Liver (tissue), 9 donors: Measurements from ENCODE around the gene PLA2G6. TPM values are rescaled to one million over a fixed set of nuclear protein-coding genes. Genes with fewer than 3 reads are reported as not detected.
A peak's percentile ranks its signal among the peaks of the same experiment; 100 is the strongest.

ENCODE experiments used
- DNase-seq: peaks from one replicate; pipeline ENCODE4 v3.0.0-alpha.2; 2017; ENCODE audit warnings: low spot score
- H3K27ac ChIP-seq, 2 donors: one replicate each; pipeline ENCODE4 v1.7.0; 2013; ENCODE audit warnings: inconsistent platforms in 2 of 2, low read length in 2 of 2, control low read depth in 1 of 2, low read depth in 1 of 2, mild to moderate bottlenecking in 1 of 2
- H3K27me3 ChIP-seq, 4 donors: one replicate each; pipeline versions ENCODE4 v1.6.1 to v1.7.0; 2013; ENCODE audit warnings: low read length in 3 of 4, inconsistent platforms in 1 of 4, mild to moderate bottlenecking in 1 of 4, moderate library complexity in 1 of 4; ENCODE audit not compliant: control insufficient read depth in 4 of 4, insufficient read depth in 4 of 4
- H3K36me3 ChIP-seq, 4 donors: one replicate each; pipeline versions ENCODE4 v1.6.1 to v1.7.0; 2013; ENCODE audit warnings: low read length in 3 of 4, mild to moderate bottlenecking in 3 of 4, low read depth in 1 of 4, moderate library complexity in 1 of 4; ENCODE audit not compliant: control insufficient read depth in 4 of 4, insufficient read depth in 3 of 4
- H3K4me1 ChIP-seq, 4 donors: one replicate each; pipeline versions ENCODE4 v1.6.1 to v1.7.0; 2013; ENCODE audit warnings: low read length in 3 of 4, mild to moderate bottlenecking in 3 of 4, moderate library complexity in 1 of 4; ENCODE audit not compliant: control insufficient read depth in 4 of 4, insufficient read depth in 4 of 4
- H3K4me3 ChIP-seq, 3 donors: one replicate each; pipeline versions ENCODE4 v1.6.1 to v1.7.0; 2013; ENCODE audit warnings: low read length in 3 of 3, control low read depth in 1 of 3, low read depth in 1 of 3, mild to moderate bottlenecking in 1 of 3
- H3K9ac ChIP-seq, 2 donors: one replicate each; pipeline ENCODE4 v1.7.0; 2013; ENCODE audit warnings: low read length in 2 of 2, mild to moderate bottlenecking in 2 of 2, moderate library complexity in 2 of 2, control low read depth in 1 of 2, low read depth in 1 of 2
- H3K9me3 ChIP-seq, 4 donors: one replicate each; pipeline versions ENCODE4 v1.6.1 to v1.7.0; 2013; ENCODE audit warnings: low read length in 3 of 4; ENCODE audit not compliant: control insufficient read depth in 4 of 4
- ATF3 ChIP-seq: IDR thresholded peaks from 2 replicates; pipeline ENCODE4 v1.6.1; 2016; ENCODE audit warnings: antibody characterized with exemption
- EGR1 ChIP-seq, 2 donors: IDR thresholded peaks; 2 replicates each; pipeline ENCODE4 v1.6.1; 2016 to 2018; ENCODE audit warnings: antibody characterized with exemption in 2 of 2, low read depth in 2 of 2
- FOXA1 ChIP-seq: IDR thresholded peaks from 2 replicates; pipeline ENCODE4 v1.6.1; 2016; ENCODE audit warnings: antibody characterized with exemption
- FOXA2 ChIP-seq: IDR thresholded peaks from 2 replicates; pipeline ENCODE4 v1.6.1; 2016; ENCODE audit warnings: antibody characterized with exemption
- GABPA ChIP-seq, 2 donors: IDR thresholded peaks in 1 of 2; conservative IDR thresholded peaks in 1 of 2; 2 replicates each; pipeline ENCODE4 v1.6.1; 2016; ENCODE audit warnings: antibody characterized with exemption in 2 of 2, mild to moderate bottlenecking in 1 of 2, moderate library complexity in 1 of 2
- HNF4A ChIP-seq, 2 donors: conservative IDR thresholded peaks; 2 replicates each; pipeline ENCODE4 v1.6.1; 2016; ENCODE audit warnings: antibody characterized with exemption in 2 of 2, mild to moderate bottlenecking in 2 of 2
- HNF4G ChIP-seq: IDR thresholded peaks from 2 replicates; pipeline ENCODE4 v1.6.1; 2016; ENCODE audit warnings: antibody characterized with exemption
- JUND ChIP-seq, 2 donors: IDR thresholded peaks; 2 replicates each; pipeline ENCODE4 v1.6.1; 2016; ENCODE audit warnings: antibody characterized with exemption in 2 of 2
- NR2F2 ChIP-seq: IDR thresholded peaks from 2 replicates; pipeline ENCODE4 v1.6.1; 2016; ENCODE audit warnings: antibody characterized with exemption
- RAD21 ChIP-seq, 2 donors: IDR thresholded peaks; 2 replicates each; pipeline ENCODE4 v1.6.1; 2016; ENCODE audit warnings: antibody characterized with exemption in 2 of 2, mild to moderate bottlenecking in 2 of 2
- REST ChIP-seq: IDR thresholded peaks from 2 replicates; pipeline ENCODE4 v1.6.1; 2016; ENCODE audit warnings: antibody characterized with exemption, mild to moderate bottlenecking
- RXRA ChIP-seq, 2 donors: IDR thresholded peaks; 2 replicates each; pipeline ENCODE4 v1.6.1; 2017 to 2018; ENCODE audit warnings: antibody characterized with exemption in 2 of 2, mild to moderate bottlenecking in 1 of 2
- SP1 ChIP-seq: IDR thresholded peaks from 2 replicates; pipeline ENCODE4 v1.6.1; 2018; ENCODE audit warnings: antibody characterized with exemption, mild to moderate bottlenecking
- TAF1 ChIP-seq: conservative IDR thresholded peaks from 2 replicates; pipeline ENCODE4 v1.6.1; 2016; ENCODE audit warnings: antibody characterized with exemption, mild to moderate bottlenecking
- YY1 ChIP-seq: IDR thresholded peaks from 2 replicates; pipeline ENCODE4 v1.6.1; 2016; ENCODE audit warnings: antibody characterized with exemption, mild to moderate bottlenecking
- ZBTB33 ChIP-seq: IDR thresholded peaks from 2 replicates; pipeline ENCODE4 v1.6.1; 2016; ENCODE audit warnings: antibody characterized with exemption
- WGBS: extraction: QIAGEN DNeasy Blood & Tissue Kit; methylation state at CpG from one replicate; pipeline ENCODE4 v1.1.7; 2013; 5-methylcytosine and 5-hydroxymethylcytosine counted together
- polyA plus RNA-seq, 2 donors: library from polyadenylated mRNA; stranded (reverse) in 1 of 2; unstranded in 1 of 2; fragments of 200-250 nt in 1 of 2; fragments of >200 nt in 1 of 2; fragmentation: Nextera tagmentation in 1 of 2; extraction: Ambion mirVana in 1 of 2; gene quantifications; one replicate each; pipeline versions ENCODE4 v1.2.1 to v1.2.3, GENCODE V29; 2013 to 2015
- total RNA-seq, 2 donors: library from RNA; depleted of rRNA; stranded (reverse); fragments of >200 nt; gene quantifications; one replicate each; pipeline ENCODE4 v1.2.3, GENCODE V29; 2014
- TF ChIP-seq, protein P1 (sequence below): fragments of 150-350 bp; IDR thresholded peaks from 2 replicates; pipeline ENCODE4 v1.5.1; 2017; ENCODE audit warnings: improper control_type of control experiment, low read depth, low read length; ENCODE audit not compliant: missing input control
- TF ChIP-seq, protein P2 (sequence below): IDR thresholded peaks from 2 replicates; pipeline ENCODE4 v1.6.1; 2016; ENCODE audit warnings: antibody characterized with exemption
- donor health status: healthy.
- donor health status: healthy.
- donor health status: healthy.
- donor health status: healthy.
- donor health status: healthy.

The PLA2G6 gene
- total and polyA plus RNA-seq, 4 donors = 5.7 to 9.0 (median 7.2) TPM

DNA sequence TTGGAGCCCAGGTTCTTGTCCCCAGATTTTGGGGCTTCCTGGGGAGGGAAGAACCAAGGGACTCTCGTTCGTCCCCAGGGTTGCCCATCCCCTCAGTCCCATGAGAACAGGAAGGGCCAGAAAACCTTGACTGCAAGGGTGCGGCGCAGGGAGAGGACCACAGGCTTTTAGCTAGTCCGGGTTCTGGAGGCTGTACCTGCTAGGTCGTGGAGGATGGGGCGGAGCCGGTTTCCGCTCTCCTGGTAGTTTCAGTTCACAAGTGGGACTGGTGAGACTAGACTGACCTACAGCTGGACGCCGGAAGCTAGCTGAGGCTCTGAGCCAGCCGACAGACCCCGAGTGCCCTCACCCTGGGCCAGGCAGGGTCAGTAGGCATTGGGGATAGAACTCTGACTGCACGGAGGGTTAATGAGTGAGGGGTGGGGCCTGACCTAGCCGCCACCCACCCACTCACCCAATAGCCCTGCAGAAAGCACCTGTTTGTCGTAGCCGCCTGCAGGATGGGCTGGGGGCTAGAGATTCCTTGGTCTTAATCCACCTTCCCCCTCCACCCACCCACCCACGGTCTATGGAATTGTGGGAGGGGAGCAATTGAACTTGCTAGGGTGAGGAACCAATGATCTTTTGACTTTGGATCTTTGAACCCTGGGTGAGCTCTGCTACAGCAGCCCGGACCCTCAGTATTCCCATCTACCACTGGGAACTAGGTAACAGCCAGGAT is 21.6 kb upstream of the PLA2G6 start:
- peak overlapping the region; percentile 98 to 99 for H3K27ac ChIP-seq
- H3K36me3 ChIP-seq = no peaks in the 10 kb centered on the region
- 13% methylated on average over 19 of the region's 19 CpGs for WGBS
- peak overlapping the region; percentile 78 to 94 (median 90) for H3K4me3 ChIP-seq
- H3K27me3 ChIP-seq = no peaks in the 10 kb centered on the region
- TF ChIP-seq RAD21 (IDR thresholded peaks at IDR 0.05) (no peak), REST (no peak), GABPA (IDR thresholded peaks at IDR 0.05 in 1 of 2, conservative IDR thresholded peaks at IDR 0.05 in 1 of 2) (peak in 1 of 2 donors; percentile 18), TAF1 (no peak), FOXA1 (no peak), SP1 (peak; percentile 21), FOXA2 (no peak), RXRA (IDR thresholded peaks at IDR 0.05) (peak in 1 of 2 donors; percentile 56), HNF4A (conservative IDR thresholded peaks at IDR 0.05) (peak; percentile 19 to 72), EGR1 (IDR thresholded peaks at IDR 0.05; ENCODE audit: low read depth in 2 of 2) (no peak), HNF4G (no peak), NR2F2 (no peak), YY1 (no peak), ATF3 (no peak), JUND (IDR thresholded peaks at IDR 0.05) (no peak), ZBTB33 (no peak)
- TF ChIP-seq, protein P1, sequence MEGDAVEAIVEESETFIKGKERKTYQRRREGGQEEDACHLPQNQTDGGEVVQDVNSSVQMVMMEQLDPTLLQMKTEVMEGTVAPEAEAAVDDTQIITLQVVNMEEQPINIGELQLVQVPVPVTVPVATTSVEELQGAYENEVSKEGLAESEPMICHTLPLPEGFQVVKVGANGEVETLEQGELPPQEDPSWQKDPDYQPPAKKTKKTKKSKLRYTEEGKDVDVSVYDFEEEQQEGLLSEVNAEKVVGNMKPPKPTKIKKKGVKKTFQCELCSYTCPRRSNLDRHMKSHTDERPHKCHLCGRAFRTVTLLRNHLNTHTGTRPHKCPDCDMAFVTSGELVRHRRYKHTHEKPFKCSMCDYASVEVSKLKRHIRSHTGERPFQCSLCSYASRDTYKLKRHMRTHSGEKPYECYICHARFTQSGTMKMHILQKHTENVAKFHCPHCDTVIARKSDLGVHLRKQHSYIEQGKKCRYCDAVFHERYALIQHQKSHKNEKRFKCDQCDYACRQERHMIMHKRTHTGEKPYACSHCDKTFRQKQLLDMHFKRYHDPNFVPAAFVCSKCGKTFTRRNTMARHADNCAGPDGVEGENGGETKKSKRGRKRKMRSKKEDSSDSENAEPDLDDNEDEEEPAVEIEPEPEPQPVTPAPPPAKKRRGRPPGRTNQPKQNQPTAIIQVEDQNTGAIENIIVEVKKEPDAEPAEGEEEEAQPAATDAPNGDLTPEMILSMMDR = no peak
- TF ChIP-seq, protein P2, sequence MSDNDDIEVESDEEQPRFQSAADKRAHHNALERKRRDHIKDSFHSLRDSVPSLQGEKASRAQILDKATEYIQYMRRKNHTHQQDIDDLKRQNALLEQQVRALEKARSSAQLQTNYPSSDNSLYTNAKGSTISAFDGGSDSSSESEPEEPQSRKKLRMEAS = no peak
- H3K4me1 ChIP-seq = peaks cover 0 to 7% (median 3%) of the 10 kb centered on the region in 4 donors
- H3K9ac ChIP-seq = peak overlapping the region; percentile 91 to 95
- DNase-seq = peak; percentile 50
- H3K9me3 ChIP-seq = no peaks in the 10 kb centered on the region
